Motor neuron (in vitro differentiated cells): ENCODE results near the gene SOAT2. TPM values are rescaled to one million over a fixed set of nuclear protein-coding genes. Genes with fewer than 3 reads are reported as not detected.
A peak's percentile ranks its signal among the peaks of the same experiment; 100 is the strongest.

Experiments used
- ATAC-seq, 8 experiments: fragments of 200-7000 bp; cut with Tn5 transposase; replicated peaks in 6 of 8; 2 replicates each; pipeline ENCODE4 v1.8.0; 2021; ENCODE audit warnings: mild to moderate bottlenecking in 8 of 8, moderate library complexity in 8 of 8
- H3K27ac ChIP-seq, 2 donors: fragments of 250-450 bp; sonication (Bioruptor Pico); 2 replicates each; pipeline ENCODE4 v1.9.0; 2021; ENCODE audit warnings: antibody characterized with exemption in 2 of 2, mild to moderate bottlenecking in 2 of 2, moderate library complexity in 1 of 2
- H3K4me1 ChIP-seq, 2 donors: fragments of 250-450 bp; sonication (Bioruptor Pico); replicated peaks in 1 of 2; 2 replicates each; pipeline ENCODE4 v1.6.1; 2021; ENCODE audit warnings: antibody characterized with exemption in 2 of 2, mild to moderate bottlenecking in 2 of 2, moderate library complexity in 1 of 2
- H3K4me3 ChIP-seq, 5 donors: fragments of 250-450 bp; sonication (Bioruptor Pico); 2 replicates each; pipeline ENCODE4 v1.9.0; 2021; ENCODE audit warnings: antibody characterized with exemption in 5 of 5, mild to moderate bottlenecking in 5 of 5, moderate library complexity in 4 of 5
- WGBS, 10 experiments: fragments of 450-650 bp; shearing (Covaris generic); methylation state at CpG; one replicate each; pipeline ENCODE4 v1.0.0; 2022; 5-methylcytosine and 5-hydroxymethylcytosine counted together
- in situ Hi-C, 9 experiments: fragments of 400-800 bp; cut with MboI; loops; one replicate each; pipeline ENCODE4 v1.15.0; 2021; ENCODE audit warnings: low sequenced_read_pairs in 9 of 9, low pct_unique_long_range_greater_than_20kb in 2 of 9; ENCODE audit not compliant: unreplicated experiment in 9 of 9
- total RNA-seq, 8 experiments: library from RNA; unstranded; fragments of 300-600 nt; gene quantifications; 2 replicates each; pipeline versions ENCODE4 v1.2.3 to v1.2.4, GENCODE V29; 2022

SOAT2 gene
- total RNA-seq, 8 experiments from 2014 or later: 1.0 to 1.8 TPM; not detected in 6

DNA sequence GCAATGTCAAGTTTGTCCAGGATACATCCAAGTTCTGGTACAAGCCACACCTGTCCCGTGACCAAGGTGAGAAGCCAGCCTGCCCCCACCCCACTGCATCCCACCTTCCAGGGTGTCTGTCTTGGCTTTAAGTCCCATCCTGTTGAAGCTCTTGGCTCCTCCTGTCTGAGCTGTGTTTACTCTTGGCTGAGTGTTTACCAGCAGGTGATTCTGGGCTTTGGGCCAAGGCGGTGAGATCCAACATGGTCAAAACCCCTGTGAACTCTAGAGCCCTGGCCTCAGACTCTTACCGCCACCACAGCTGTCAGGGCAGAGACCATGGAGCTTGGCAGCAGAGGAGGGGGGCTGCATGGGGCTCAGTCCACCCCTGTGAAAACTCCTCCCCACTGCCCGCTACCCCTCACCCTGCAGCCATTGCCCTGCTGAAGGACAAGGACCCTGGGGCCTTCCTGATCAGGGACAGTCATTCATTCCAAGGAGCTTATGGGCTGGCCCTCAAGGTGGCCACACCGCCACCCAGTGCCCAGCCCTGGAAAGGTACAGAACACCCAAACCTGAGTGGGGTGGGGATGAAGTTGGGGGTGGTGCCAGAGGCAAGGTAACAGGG, 41.8 kb upstream of the SOAT2 start:
- no peak overlapping the region for H3K27ac ChIP-seq
- no peaks in the 10 kb centered on the region for H3K4me1 ChIP-seq
- in situ Hi-C loops: no loop called here
- 43 to 80% (median 67%) methylated on average over 1 of the region's 5 CpGs; no CpG with 5 or more reads in 7 of the 10 experiments for WGBS, 10 experiments
- peak in 3 of 8 experiments; percentile 6 to 32 (median 20) for ATAC-seq
- no peak overlapping the region for H3K4me3 ChIP-seq

DNA sequence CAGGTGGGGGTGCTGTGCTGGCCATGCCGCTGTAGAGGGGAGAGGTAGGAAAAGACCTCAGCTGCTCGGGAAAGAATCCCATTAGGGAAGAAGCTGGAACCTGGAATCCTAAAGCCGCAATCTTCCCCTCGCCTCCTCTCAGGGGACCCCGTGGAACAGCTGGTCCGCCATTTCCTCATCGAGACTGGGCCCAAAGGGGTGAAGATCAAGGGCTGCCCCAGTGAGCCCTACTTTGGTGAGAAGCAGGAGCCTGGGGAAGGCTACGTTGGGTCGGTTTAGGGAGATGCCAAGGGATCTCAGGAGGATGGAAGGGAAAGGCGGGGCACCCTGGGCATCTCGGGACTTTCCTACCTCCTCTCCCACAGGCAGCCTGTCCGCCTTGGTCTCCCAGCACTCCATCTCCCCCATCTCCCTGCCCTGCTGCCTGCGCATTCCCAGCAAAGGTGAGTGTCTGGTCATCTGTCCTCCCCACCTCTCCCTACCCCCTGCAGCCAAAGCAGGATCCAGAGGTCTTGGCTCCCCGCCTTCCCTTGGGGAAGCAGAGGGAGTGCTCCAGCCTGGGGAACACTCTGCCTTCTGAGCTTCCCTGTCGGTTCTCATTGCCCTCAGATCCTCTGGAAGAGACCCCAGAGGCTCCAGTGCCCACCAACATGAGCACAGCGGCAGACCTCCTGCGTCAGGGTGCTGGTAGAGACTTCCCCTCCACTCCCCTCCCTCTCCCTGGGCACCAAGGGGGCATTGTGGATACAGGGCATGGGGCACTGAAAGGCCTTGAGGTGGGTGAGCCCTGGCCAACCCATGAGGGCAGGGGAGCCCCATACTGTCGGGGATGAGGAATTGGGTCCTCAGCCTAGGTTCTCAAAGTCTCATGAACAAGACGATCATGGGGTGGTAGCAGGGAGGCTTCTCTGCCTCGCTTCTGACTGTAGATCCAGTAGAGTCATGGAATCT, 41.0 kb upstream of the SOAT2 start:
- in situ Hi-C loops: no loop called here
- WGBS, 10 experiments: 75 to 100% (median 100%) methylated on average over 1 to 4 of the region's 20 CpGs; no CpG with 5 or more reads in 5 of the 10 experiments
- ATAC-seq: no peak
- Histone ChIP-seq H3K27ac (no peak overlapping the region), H3K4me3 (no peak overlapping the region), H3K4me1 (no peaks in the 10 kb centered on the region)

DNA sequence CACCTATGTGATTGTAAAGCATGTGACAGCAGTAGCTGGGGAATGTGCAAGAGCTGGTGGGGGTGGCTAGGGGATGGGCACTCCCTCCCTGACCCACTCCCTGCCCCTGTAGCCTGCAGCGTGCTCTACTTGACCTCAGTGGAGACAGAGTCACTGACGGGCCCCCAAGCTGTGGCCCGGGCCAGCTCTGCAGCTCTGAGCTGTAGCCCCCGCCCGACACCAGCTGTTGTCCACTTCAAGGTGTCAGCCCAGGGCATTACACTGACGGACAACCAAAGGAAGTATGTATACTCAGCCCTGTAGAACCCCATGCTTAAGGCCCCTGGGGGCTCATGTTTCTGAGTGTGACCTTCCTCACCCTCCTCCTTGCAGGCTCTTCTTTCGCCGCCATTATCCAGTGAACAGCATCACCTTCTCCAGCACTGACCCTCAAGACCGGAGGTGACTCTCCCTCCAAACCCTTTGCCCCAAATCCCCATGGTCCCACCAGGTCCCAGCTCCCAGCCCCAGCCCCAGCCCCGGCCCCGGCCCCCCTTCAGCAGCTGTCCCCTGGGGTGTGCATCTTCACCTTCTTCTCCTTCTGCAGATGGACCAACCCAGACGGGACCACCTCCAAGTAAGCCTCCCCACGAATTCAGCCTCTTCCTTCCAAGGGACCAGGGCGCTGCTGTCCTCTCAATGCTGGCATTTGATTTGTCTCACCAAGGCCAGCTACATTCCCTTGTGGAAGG, 40.1 kb upstream of the SOAT2 start:
- in situ Hi-C loops: no loop called here
- WGBS, 10 experiments: 68 to 80% (median 80%) methylated on average over 1 to 5 of the region's 14 CpGs; no CpG with 5 or more reads in 7 of the 10 experiments
- Histone ChIP-seq H3K4me3 (no peak overlapping the region), H3K27ac (no peak overlapping the region), H3K4me1 (no peaks in the 10 kb centered on the region)
- peak in 4 of 8 experiments; percentile 2 to 18 (median 8) for ATAC-seq

DNA sequence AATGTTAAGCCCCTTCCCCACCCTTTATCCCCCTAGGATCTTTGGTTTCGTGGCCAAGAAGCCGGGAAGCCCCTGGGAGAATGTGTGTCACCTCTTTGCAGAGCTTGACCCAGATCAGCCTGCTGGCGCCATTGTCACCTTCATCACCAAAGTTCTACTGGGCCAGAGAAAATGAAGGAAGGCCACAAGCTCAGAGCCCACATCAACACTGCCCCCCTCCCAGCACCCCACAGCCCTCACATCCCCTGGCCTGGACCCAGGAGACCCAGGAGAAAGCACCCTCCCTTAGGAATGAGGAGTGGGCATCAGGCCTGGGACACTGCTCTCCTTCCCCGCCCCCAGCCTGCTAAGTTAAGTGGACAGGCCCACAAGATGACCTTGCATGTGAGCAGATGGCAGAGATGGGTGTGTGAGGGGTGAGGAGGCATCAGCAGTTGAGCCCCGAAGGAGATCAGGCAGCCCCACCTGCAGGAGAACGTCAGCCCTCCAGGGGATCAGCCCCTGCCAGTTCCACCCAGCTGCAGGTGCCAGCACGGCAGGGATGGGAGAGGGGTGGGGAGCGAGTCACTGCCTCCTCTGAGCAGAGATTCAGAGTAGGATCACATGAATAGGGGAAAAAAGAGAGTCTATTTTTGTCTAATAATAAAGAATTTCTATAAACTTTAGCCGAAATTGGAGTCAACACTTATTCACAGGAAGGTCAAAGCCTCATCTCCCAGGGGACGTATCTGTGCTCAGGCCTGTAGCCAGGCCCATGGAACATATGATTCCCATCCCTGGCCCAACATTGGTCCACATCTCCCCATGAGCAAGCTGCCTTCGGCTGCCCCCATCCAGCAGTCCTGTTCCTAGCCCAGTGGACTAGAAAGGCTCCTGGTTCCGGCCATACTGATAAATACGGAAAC, 39.3 kb upstream of the SOAT2 start:
- in situ Hi-C loops: no loop called here
- WGBS, 10 experiments: 20 to 100% (median 83%) methylated on average over 1 to 3 of the region's 13 CpGs; no CpG with 5 or more reads in 3 of the 10 experiments
- ATAC-seq: peak in 7 of 8 experiments; percentile 1 to 33 (median 17)
- no peak overlapping the region for H3K4me3 ChIP-seq
- no peaks in the 10 kb centered on the region for H3K4me1 ChIP-seq
- no peak overlapping the region for H3K27ac ChIP-seq

DNA sequence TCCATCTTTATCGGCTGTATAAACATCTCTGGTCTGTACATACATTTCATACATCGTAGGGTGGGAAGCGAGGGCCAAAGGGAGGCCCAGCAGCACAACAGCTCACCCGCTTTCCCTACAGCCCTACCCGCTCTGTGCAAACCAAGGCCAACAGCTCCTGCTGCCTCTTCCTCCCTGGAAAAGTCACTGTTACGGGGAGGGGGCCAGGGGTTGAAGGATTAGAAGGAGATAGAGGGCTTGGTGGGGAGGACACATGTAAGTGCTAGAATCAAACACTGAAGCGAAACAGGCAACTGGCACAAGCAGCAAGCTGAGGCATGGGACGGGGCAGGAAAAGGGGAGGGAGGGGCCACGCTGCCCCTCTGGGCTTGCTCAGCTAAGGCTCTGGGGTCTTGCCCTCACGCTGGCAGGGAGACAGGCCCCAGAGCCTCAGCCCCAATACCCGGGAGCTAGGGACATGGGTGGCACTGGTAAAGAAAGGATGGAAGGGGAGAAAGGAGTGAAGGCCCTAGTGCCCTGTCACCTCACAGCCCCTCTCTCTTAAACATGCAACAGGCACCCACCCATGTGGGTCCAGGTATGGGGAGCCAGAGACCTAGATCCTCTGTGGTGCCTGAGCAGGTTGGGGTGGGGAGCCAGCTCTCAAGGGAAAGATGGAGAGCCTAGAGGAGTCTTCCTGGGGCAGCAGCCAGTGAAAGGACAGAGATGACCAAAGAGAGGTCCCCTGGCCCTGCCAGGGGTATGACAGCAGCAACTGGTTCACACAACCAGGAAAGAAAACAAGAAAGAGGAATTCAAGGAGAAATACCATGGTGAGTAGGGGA, 38.5 kb upstream of the SOAT2 start:
- Histone ChIP-seq H3K4me1 (no peaks in the 10 kb centered on the region), H3K27ac (no peak overlapping the region), H3K4me3 (no peak overlapping the region)
- in situ Hi-C loops: no loop called here
- ATAC-seq: no peak
- WGBS, 10 experiments: 60 to 100% (median 89%) methylated on average over 1 to 5 of the region's 11 CpGs; no CpG with 5 or more reads in 5 of the 10 experiments

DNA sequence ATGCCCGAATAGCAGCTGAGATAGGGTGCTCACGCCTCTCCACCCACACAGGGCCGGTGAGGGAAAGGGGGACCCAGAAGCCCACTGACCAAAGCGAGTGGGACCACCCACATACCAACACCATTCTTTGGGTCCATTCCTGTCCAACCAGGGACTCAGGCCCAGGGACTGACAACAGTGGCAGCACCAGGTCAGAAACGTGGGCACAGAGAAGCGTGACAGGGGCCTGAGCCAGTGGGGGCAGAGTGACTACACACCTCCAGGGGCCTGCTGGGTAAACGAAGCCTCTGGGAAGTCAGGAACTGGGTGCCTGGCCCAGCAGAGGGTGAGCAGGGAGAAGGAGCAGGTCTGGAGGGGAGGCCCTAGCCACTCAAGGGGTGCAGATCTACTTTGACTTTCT, 37.8 kb upstream of the SOAT2 start:
- ATAC-seq: no peak
- no peak overlapping the region for H3K4me3 ChIP-seq
- in situ Hi-C loops: no loop called here
- H3K4me1 ChIP-seq: no peaks in the 10 kb centered on the region
- 60 to 100% (median 70%) methylated on average over 1 to 2 of the region's 7 CpGs; no CpG with 5 or more reads in 5 of the 10 experiments for WGBS, 10 experiments
- H3K27ac ChIP-seq: no peak overlapping the region

DNA sequence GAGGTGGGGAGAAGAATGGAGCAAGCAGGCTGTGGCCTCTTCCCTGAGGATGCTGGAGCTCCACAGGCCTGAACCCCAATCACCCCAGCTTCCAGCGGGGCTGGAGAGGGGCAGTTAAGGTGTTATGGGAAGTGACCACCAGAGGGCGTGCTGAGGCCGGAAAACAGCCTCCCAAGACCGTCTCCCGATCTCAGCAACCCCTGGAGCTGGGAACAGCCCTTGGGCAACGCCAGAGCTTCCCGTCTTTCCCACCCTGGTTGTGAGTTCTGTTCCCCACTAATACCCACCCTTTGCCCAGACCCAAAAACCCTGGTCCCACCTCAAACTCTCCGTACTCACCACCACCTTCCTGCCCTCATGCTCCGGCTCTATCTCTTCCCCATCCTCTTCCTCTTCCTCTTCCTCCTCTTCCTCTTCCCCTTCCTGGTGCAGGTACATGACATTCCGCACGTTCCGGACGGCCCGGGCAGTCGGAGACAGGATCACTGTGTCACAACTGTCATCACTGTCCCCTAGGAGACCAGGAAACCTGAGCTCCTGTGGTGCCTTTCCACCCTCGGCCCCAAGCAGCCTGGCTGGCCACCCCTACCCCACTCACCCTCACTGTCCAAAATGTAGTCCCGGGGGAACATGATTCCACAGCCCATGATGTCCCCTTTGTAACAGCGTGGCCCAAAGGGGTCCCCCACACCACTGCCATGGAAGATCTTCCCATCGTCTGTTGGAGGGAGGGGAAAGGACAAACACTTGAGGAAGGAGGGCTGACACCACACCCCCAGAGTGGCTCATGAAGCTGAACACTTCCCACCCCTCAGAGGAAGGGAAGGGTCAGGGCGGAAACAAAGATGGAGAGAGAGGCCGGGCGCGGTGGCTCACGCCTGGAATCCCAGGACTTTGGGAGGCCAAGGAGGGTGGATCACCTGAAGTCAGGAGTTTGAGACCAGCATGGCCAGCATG, 37.0 kb upstream of the SOAT2 start:
- Histone ChIP-seq H3K4me1 (no peaks in the 10 kb centered on the region), H3K27ac (no peak overlapping the region), H3K4me3 (no peak overlapping the region)
- in situ Hi-C loops: no loop called here
- peak; percentile 31 to 88 (median 61) for ATAC-seq
- WGBS, 10 experiments: 6 to 100% (median 63%) methylated on average over 1 to 14 of the region's 24 CpGs; no CpG with 5 or more reads in 1 of the 10 experiments

DNA sequence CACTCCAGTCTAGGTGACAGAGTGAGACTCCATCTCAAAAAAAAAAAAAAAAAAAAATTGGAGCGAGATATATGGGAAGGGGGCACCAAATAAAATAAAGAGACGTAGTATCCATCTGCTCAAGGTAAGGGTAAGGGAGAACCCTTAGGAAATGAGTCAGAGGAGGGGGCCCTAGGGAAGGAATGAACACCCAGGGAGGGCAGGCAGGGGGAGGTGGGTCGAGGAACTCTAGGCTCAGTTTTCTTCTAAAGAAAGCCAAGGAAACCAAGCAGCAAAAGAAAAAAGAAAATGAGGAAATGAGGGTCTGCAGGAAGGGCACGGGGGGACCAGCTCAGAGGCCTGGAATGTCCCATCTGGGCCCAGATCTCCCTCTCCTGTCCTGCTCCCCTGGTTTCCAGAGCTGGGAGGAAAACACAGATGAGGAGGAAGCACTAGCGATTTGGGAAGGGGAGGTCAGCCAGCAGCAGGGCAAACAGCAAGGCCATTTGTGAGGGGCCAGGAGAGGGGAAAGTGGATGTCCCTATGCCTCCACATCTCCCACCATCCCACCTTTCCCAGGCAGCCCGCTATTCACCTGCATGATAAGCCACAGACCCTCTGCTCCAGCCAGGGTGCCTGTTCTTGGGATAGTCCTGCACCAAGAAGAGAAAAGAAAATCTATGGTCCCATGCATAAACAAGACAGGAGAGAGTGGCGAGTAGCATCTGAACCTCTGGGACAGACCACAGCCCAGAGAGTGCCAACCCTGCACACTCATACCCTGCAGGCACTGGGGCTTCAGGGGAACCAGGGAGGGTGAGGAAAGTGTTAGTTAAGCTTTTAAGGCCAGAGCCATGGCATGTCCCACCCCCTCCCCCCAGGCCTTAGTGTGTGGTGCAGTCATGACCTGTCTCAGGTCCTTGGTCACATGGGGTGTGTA, 36.0 kb upstream of the SOAT2 start:
- in situ Hi-C loops: no loop called here
- Histone ChIP-seq H3K27ac (no peak overlapping the region), H3K4me1 (peaks cover 0 to 1% of the 10 kb centered on the region in 2 donors), H3K4me3 (no peak overlapping the region)
- ATAC-seq: no peak
- WGBS, 10 experiments: 27 to 100% (median 82%) methylated on average over 1 to 3 of the region's 7 CpGs; no CpG with 5 or more reads in 2 of the 10 experiments

DNA sequence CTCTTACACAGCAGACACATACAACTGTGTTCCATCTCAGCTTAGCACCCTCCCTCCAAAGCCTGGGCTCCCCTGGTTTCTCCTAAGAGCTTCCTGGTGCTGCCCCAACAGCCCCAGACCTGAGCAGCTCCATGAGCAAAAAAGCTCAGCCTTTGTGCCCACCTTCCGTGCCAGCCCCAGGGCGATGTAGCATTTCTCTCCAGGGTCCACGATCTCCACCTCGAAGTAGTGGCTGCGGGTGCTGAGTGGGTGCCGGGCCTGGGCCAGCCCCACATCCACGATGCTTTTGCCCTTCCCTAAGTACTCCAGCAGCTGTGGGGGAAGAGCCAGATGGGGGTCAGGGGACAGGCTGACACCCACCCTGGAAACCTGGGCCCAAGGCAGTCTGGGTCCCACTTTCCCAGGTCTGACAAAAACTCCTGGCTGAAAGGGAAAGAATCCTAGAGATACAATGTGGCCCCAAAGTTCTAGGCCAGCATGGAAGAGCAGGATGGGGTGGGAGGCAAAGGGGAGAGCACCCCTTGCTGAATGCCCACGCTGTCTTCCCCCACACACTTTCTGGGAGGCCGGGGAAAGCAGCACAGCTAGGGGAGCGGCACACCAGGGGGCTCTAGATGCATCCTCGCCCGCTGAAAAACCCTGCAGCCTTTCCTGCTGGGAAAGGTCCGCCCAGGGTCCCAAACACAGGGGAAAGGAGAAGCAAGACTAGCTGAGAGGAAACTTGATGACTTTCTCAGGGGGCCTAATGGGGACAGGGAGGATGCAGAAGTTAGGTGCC, 35.1 kb upstream of the SOAT2 start:
- H3K27ac ChIP-seq: no peak overlapping the region
- in situ Hi-C loops: no loop called here
- no peak overlapping the region for H3K4me3 ChIP-seq
- H3K4me1 ChIP-seq: peaks cover 0 to 5% of the 10 kb centered on the region in 2 donors
- ATAC-seq: no peak
- WGBS, 10 experiments: 42 to 100% (median 78%) methylated on average over 1 to 10 of the region's 13 CpGs; no CpG with 5 or more reads in 6 of the 10 experiments
